Esophagus muscularis mucosa (tissue), 4 donors: Measurements from ENCODE around the gene KLF16. TPM values are rescaled to one million over a fixed set of nuclear protein-coding genes. Genes with fewer than 3 reads are reported as not detected.
A peak's percentile ranks its signal among the peaks of the same experiment; 100 is the strongest.

ENCODE experiments used
- DNase-seq: peaks from one replicate; pipeline ENCODE4 v3.0.0-alpha.2; 2017; ENCODE audit errors: extremely low spot score
- H3K27ac ChIP-seq, 4 donors: fragments of 200-600 bp; sonication (generic); replicated peaks in 1 of 4; 1 replicate in 3 of 4; 2 replicates in 1 of 4; pipeline ENCODE4 v1.5.1; 2016 to 2019; ENCODE audit warnings: mild to moderate bottlenecking in 1 of 4
- H3K27me3 ChIP-seq, 4 donors: fragments of 200-600 bp; sonication (generic); one replicate each; pipeline versions ENCODE4 v1.5.1 to v1.6.0; 2016 to 2019
- H3K36me3 ChIP-seq, 4 donors: fragments of 200-600 bp; sonication (generic); one replicate each; pipeline ENCODE4 v1.5.1; 2016 to 2019
- H3K4me1 ChIP-seq, 4 donors: fragments of 200-600 bp; sonication (generic); one replicate each; pipeline ENCODE4 v1.5.1; 2016 to 2019
- H3K4me3 ChIP-seq, 4 donors: fragments of 200-600 bp; sonication (generic); 1 replicate in 2 of 4; 2 replicates in 2 of 4; pipeline ENCODE4 v1.5.1; 2016 to 2019; ENCODE audit warnings: mild to moderate bottlenecking in 4 of 4, moderate library complexity in 1 of 4
- H3K9me3 ChIP-seq, 4 donors: fragments of 200-600 bp; sonication (generic); 1 replicate in 3 of 4; 2 replicates in 1 of 4; pipeline ENCODE4 v1.5.1; 2016 to 2019
- EP300 ChIP-seq: sonication (generic); formaldehyde crosslinking; IDR thresholded peaks from one replicate; pipeline ENCODE4 v1.6.1; 2017; ENCODE audit warnings: antibody characterized with exemption
- POLR2A ChIP-seq: fragments of 450-650 bp; IDR thresholded peaks from one replicate; pipeline ENCODE4 v1.6.1; 2017; ENCODE audit warnings: antibody characterized with exemption, moderate library complexity, mild to moderate bottlenecking, low read depth
- POLR2AphosphoS5 ChIP-seq, 2 donors: sonication (generic); formaldehyde crosslinking; IDR thresholded peaks; one replicate each; pipeline ENCODE4 v1.6.1; 2017; ENCODE audit warnings: antibody characterized with exemption in 2 of 2
- WGBS: methylation state at CpG from one replicate; pipeline ENCODE4 v1.1.5; 2018; 5-methylcytosine and 5-hydroxymethylcytosine counted together
- intact Hi-C: fragments of 100-400 bp; cut with DNase I; formaldehyde crosslinking; loops from one replicate; pipeline ENCODE4 v1.15.1; 2023
- total RNA-seq, 4 donors: library from RNA; depleted of rRNA; stranded (reverse); fragments of >200 nt; gene quantifications; one replicate each; pipeline versions ENCODE4 v1.1.0 to v1.2.1, GENCODE V29; 2016
- TF ChIP-seq, protein P1 (sequence below), 3 experiments: fragments of 200-600 bp in 2 of 3; fragments of 450-650 bp in 1 of 3; sonication (generic) in 2 of 3; IDR thresholded peaks; one replicate each; pipeline ENCODE4 v1.5.1; 2017 to 2019; ENCODE audit warnings: antibody characterized with exemption in 3 of 3, mild to moderate bottlenecking in 2 of 3, moderate library complexity in 1 of 3

The KLF16 gene
- 10 to 100 TPM in 1 of 4 donors, 1 to 10 TPM in 3; 2.5 to 10.8 (median 8.5) TPM for total RNA-seq

DNA sequence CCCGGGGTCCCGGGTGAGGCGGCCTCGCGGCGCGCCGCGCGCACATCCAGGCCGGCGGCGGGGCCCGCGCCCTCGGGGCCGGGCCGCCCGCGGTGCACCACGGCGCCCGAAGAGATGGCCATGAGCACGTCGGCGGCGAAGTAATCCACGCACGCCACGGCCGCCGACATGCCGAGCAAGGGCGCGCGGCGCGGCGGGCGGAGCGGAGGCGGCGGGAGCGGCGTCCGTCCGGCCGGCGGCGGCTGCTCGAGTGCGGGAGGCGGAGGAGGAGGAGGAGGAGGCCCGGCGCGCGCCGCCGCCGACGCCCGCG, at the start of gene KLF16:
KLF16 (minus strand) TSS at position 252 of the 310 bp plus-strand sequence; CDS start at position 170, 82 bp downstream.
- peaks cover 36 to 62% (median 55%) of the 10 kb centered on the region in 4 donors for H3K4me1 ChIP-seq
- no peaks in the 10 kb centered on the region for H3K36me3 ChIP-seq
- intact Hi-C loops: no loop called here

DNA sequence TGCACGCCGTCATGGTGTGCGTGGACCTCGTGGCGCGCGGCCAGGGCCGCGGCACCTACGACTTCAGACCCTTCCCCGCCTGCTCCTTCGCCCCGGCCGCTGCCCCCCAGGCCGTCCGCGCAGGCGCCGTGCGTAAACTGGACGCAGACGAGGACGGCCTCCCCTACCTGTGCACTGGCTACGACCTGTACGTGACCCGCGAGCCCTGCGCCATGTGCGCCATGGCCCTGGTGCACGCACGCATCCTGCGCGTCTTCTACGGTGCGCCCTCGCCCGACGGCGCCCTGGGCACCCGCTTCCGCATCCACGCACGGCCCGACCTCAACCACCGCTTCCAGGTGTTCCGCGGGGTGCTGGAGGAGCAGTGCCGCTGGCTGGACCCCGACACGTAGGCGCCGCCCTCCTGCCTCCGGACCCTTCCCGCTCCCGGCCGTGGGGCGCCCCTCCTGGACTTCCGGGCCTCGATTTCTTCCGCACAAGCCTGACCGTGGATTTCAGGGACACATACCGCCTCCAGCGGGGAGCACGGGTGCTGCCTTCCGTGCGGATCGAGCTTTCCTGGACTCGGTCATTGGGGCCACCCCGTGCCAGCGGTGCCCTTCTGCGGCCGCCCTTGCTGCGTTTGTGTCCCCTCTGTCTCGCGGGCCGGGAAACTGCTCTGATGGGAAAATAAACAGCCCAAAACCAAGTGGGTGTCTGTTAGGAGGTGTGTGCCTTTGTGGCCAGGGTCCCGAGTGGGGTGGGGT, 49.6 kb upstream of the KLF16 start:
- Histone ChIP-seq H3K4me3 (no peak overlapping the region), H3K27me3 (no peaks in the 10 kb centered on the region), H3K36me3 (peaks cover 19 to 54% (median 43%) of the 10 kb centered on the region in 4 donors), H3K9me3 (no peaks in the 10 kb centered on the region), H3K27ac (no peak overlapping the region), H3K4me1 (peaks cover 4 to 28% (median 20%) of the 10 kb centered on the region in 4 donors)
- TF ChIP-seq POLR2AphosphoS5 (IDR thresholded peaks at IDR 0.05) (no peak), POLR2A (no peak), EP300 (no peak)
- TF ChIP-seq, protein P1, sequence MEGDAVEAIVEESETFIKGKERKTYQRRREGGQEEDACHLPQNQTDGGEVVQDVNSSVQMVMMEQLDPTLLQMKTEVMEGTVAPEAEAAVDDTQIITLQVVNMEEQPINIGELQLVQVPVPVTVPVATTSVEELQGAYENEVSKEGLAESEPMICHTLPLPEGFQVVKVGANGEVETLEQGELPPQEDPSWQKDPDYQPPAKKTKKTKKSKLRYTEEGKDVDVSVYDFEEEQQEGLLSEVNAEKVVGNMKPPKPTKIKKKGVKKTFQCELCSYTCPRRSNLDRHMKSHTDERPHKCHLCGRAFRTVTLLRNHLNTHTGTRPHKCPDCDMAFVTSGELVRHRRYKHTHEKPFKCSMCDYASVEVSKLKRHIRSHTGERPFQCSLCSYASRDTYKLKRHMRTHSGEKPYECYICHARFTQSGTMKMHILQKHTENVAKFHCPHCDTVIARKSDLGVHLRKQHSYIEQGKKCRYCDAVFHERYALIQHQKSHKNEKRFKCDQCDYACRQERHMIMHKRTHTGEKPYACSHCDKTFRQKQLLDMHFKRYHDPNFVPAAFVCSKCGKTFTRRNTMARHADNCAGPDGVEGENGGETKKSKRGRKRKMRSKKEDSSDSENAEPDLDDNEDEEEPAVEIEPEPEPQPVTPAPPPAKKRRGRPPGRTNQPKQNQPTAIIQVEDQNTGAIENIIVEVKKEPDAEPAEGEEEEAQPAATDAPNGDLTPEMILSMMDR (IDR thresholded peaks at IDR 0.05): no peak
- WGBS: 98% methylated on average over 27 of the region's 77 CpGs
- DNase-seq: no peak
- intact Hi-C loops: no loop called here

More for the DNA sequence above, at the start of gene KLF16:
- Histone ChIP-seq H3K27me3 (peaks cover 0 to 40% (median 5%) of the 10 kb centered on the region in 4 donors), H3K4me3 (peak within 1 kb of the TSS; percentile 72 to 94 (median 80)), H3K27ac (peak within 1 kb of the TSS; percentile 77 to 94 (median 90)), H3K9me3 (no peaks in the 10 kb centered on the region)
- no peak for DNase-seq
- 0% methylated on average over 14 of the region's 63 CpGs for WGBS
- TF ChIP-seq POLR2A (no peak), POLR2AphosphoS5 (IDR thresholded peaks at IDR 0.05) (no peak), EP300 (no peak)
- TF ChIP-seq, protein P1 (IDR thresholded peaks at IDR 0.05): no peak

DNA sequence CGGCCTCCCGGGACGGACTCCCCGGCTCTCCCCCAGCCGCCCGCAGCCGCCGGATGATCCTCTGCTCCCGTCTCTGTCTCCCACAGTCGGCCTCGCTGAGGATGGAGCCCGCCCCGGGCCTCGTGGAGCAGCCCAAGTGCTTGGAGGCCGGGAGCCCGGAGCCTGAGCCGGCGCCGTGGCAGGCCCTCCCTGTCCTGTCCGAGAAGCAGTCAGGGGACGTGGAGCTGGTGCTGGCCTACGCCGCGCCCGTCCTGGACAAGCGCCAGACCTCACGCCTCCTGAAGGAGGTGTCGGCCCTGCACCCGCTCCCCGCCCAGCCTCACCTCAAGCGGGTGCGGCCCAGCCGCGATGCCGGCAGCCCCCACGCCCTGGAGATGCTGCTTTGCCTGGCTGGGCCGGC, 48.6 kb upstream of the KLF16 start:
- Histone ChIP-seq H3K27me3 (no peaks in the 10 kb centered on the region), H3K4me3 (no peak overlapping the region), H3K9me3 (no peaks in the 10 kb centered on the region), H3K4me1 (peaks cover 4 to 37% (median 29%) of the 10 kb centered on the region in 4 donors), H3K36me3 (peaks cover 15 to 44% (median 37%) of the 10 kb centered on the region in 4 donors), H3K27ac (no peak overlapping the region)
- intact Hi-C loops: no loop called here
- TF ChIP-seq, protein P1 (IDR thresholded peaks at IDR 0.05): no peak
- no peak for TF ChIP-seq POLR2AphosphoS5 (IDR thresholded peaks at IDR 0.05)
- TF ChIP-seq POLR2A: no peak
- TF ChIP-seq EP300: no peak
- no peak for DNase-seq
- 89% methylated on average over 11 of the region's 37 CpGs for WGBS

DNA sequence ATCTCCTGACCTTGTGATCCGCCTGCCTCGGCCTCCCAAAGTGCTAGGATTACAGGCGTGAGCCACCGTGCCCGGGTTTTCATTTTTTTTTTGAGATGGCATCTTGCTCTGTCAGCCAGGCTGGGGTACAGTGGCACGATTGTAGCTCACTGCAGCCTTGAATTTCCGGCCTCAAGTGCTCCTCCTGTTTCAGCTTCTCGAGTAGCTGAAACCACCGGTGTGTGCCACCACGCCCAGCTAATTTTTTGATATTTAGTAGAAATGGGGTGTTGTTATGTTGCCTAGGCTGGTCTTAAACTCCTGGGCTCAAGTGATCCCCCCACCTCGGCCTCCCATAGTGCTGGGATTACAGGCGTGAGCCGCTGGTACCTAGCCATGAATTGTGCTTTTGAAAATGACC, 47.7 kb upstream of the KLF16 start:
- Histone ChIP-seq H3K4me3 (no peak overlapping the region), H3K27ac (no peak overlapping the region), H3K36me3 (peaks cover 15 to 42% (median 34%) of the 10 kb centered on the region in 4 donors), H3K9me3 (no peaks in the 10 kb centered on the region), H3K4me1 (peaks cover 6 to 46% (median 36%) of the 10 kb centered on the region in 4 donors), H3K27me3 (no peaks in the 10 kb centered on the region)
- no peak for DNase-seq
- intact Hi-C loops: no loop called here
- TF ChIP-seq EP300: no peak
- TF ChIP-seq POLR2A: no peak
- TF ChIP-seq, protein P1 (IDR thresholded peaks at IDR 0.05): no peak
- WGBS: 81% methylated on average over 13 of the region's 13 CpGs
